ENCODE measurements around the gene THAP10.
A peak's percentile ranks its signal among the peaks of the same experiment; 100 is the strongest.

Gene THAP10

DNA sequence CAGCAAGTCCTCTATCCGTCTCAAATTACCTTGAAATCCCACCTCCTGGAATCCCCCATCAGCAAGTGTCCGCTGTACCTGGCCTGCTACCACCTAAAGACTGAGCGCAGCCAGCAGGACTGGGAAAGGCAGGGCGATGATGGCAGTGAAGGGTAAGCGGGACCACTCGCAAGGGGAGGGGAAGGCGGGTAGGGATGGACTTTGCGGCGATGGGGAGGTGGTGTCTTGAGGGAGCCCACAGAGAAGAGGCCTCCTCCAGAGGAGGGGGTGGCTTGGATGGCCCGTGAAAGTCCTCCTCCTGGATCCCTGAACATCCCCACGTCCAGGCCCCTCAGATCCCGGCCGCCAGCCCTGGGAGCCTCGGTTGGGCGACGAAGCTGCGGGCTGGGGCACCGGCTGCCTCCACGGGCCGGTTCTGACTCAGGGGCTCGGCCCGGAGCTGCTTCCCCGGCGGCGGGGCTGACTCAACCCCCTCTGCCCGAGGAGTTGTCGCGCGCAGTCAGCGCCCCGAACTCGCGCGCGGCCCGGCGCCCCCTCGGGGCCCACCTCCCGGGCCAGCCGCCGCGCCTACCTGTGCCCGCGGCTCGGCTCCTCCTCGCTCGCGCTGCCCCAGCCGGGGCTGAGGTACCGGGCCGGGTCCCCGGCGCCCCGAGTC, 38.8 kb downstream of the THAP10 start:
- peak; percentile 80 for DNase-seq

- no peak for DNase-seq
These were observed 39.5 kb downstream of the THAP10 start for GRCh38 chr15:70852501-70853317.

DNA sequence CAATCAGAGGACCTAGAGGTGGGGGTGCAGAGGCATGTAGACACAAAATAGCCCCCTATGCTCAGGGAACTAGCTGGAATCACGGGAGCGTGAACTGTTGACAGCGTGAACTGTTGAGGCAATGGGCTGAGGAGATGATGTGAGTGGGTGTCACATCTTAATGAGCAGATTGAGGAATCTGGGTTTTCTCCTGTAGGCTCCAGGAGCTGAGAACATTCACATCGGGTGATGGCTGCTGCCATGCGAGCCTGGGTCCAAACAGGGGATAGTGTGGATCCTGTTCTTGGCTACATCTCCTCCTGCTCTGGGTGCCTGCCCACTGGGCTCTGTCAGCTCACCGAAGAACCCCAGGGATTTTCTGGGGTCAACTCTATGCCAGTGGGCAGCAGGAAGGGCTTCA, 40.3 kb downstream of the THAP10 start:
- no peak for DNase-seq

- no peak for DNase-seq
These were observed 46.5 kb downstream of the THAP10 start for GRCh38 chr15:70845602-70846360.

GRCh38 chr15:70837476-70837875, 54.8 kb downstream of the THAP10 start:
- DNase-seq, result no peak

DNA sequence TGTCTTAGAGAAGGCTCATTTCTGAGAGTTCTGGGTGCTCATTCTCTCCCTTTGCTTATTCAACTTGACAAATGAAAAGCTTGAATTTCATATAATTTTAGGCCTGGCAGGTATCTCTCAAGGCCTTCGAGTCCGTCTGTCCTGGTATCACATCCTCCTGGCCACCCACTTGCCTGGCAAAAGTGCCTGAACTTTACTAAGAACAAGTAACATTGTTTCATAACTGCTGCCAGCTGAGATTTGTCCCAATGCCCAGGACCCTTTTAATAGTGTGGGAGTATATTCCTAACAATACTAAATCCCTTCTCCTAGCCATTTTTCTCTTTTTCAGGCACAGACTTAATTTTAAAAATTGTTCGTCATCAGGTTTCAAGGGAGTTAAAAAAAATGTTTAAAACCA, 56.4 kb downstream of the THAP10 start:
- no peak for DNase-seq

DNA sequence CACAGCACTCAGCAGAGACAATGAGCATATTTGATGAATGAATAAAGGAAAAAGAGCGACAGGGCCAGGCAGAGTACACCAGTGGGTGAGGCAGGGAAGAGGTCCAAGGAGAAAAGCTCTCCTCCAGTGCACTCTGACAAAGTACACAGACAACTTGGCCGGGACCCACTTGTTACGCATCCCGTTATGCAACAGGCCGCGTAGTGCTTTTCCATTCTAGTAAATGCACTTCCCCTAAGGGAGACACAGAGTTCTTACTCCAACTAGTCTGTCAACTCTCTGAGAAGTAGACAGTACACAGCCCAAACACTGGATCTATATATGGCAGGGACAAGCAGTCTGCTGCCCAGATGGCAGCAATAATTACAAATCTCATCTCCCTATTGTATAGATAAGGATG, 56.8 kb downstream of the THAP10 start:
- no peak for DNase-seq

DNA sequence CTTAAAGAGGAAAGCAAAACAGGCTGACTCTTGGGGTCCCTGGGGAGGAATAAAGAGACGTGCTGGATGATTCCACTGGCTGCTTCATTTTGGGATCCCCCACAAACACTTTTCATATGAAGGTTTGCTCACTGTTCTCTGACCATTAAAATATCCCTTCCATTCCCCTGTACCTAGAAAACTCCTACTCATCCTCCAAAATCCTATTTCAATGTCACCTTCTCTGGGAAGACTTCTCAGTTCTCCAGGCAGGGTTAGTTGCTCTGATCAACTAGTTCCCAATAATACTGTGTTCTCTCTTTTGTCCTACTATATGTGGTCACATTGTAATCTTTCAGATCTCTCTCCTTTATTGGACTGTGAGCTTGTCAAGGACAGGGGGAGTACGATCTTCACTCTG, 57.2 kb downstream of the THAP10 start:
- DNase-seq, result no peak

DNA sequence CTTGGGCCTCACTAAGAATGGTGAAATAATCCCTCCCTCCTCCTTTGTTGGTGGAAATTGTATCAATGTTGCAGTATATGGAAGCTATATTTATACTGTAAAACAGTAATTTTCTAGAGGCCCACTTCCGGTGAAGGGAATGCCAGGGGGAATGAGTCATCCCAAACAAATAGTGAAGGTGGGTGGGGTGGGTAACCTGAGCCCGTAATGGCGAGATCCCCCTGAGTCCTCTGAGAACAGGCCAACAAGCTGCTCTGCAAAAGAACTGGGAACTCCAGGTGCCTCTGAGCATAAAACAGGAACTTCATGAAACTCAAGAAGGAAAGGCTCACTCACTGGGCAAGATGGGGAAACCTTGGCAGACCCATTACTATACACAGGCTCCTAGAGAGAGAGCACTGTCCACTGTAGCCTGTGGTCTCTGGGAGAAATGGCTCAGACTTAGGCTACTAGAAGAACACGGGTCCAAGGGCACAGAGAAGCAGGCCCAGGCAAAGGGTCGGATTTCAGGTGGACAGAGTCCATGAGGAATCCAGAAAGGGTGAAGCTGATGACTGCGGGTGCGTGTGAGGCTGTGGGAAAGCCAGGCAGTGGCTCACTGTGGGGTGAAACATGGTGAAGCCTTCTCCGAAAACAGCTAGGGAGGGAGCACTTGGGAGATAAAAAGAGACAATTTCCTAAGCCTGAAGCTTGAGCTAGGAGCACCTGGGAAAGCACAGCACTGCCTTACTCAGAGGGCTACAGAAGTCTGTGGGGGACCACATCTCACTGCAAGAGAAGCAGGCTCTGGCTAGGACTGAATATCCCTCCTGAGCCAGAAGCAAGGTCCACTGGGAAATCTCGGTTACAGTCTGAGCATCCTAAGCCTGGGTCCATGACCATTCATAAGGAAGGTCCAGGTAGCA, 58.1 kb downstream of the THAP10 start:
- no peak for DNase-seq

- DNase-seq, result no peak
These were observed 58.8 kb downstream of the THAP10 start for GRCh38 chr15:70833422-70833821.

DNA sequence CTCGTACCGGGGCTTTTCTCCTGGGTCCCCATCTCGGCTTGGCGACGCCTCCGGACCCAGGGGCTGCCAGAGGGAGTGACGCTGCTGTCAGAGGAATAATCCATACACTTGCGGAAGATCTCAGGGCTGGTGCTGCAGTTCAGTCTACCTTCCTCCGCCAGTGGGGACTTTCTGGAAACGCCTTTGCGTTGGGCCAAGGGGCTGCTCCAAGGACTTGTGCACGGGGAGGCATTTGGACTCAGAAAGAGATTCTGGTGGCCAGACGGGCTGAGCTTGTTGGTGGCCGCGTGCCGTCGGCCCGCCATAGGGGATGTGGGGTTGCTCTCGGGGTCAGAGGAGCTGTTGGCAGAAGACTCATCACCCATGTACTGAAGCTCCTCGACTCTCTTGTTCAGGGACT, 60.1 kb downstream of the THAP10 start:
- DNase-seq, result no peak

All from retina (tissue), 1 donor.